ENCODE data around the gene CYBB.

The CYBB gene

GRCh38 chrX:37844622-37845021 is 64.8 kb downstream of the CYBB start:
- DNase-seq (ENCODE audit: low read depth), result no peak

GRCh38 chrX:37846141-37846540 is 66.3 kb downstream of the CYBB start:
- DNase-seq (ENCODE audit: low read depth), result no peak

DNA sequence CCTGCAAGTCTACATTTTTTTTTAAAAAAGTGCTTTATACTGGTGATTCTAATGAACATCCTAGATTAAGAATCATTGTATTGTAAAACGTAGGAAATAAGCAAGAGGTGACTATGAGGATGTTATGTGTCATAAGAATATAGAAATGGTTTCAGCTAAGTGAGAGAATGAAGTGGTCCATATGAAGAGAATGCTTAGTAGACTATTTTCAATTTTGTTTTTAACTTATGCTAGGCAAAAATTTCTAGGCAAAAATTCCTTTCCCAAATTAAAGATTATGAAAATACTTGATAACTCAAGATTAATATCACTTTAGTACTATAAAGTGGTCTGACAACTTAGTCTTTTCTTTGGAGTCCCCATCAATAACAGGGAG is 66.7 kb downstream of the CYBB start:
- no peak for DNase-seq (ENCODE audit: low read depth)

DNA sequence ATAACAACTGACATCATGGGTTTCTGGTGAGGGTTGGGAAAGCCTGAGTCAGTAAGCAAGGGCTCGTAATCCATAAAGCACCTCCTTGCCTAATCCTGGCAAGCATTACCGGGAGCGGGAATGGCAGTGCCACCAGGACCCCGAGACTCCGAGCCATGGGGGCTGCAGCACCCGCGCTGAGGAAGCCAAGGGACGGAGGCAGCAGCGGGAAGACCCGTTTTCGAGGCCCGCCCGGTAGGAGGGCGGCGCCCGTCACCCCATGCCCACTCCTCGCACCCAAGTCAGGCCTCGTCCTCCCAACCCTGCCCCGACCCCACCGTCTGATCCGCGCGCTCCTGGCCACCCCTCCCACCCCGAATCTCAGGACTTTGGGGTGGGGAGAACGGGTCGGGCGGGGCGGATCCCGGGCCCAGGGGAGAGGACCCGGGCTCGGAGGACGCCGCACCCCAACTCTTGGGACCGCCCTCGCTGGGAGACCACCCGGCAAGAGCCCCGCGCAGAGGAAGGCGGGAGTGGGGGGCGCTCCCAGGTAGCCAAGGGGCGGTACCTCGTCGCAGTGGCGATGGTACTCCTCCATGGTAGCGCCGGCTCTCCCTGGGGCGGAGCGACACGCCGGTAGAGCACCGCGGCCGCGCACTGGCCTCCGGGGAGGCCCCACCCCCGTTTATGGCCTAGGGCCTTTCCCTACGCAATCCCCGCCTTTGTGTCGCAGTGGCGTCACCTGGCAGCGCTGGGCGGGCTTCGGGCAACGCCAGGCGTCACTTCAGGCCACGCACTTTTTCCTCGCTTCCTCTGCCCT is 67.3 kb downstream of the CYBB start, which contains the start of gene DYNLT3:
TSS of gene DYNLT3 (minus strand) at position 638 of the 799 bp plus-strand sequence. CDS start at position 577, 61 bp downstream.
- peak; percentile 39 for DNase-seq (ENCODE audit: low read depth)

DNA sequence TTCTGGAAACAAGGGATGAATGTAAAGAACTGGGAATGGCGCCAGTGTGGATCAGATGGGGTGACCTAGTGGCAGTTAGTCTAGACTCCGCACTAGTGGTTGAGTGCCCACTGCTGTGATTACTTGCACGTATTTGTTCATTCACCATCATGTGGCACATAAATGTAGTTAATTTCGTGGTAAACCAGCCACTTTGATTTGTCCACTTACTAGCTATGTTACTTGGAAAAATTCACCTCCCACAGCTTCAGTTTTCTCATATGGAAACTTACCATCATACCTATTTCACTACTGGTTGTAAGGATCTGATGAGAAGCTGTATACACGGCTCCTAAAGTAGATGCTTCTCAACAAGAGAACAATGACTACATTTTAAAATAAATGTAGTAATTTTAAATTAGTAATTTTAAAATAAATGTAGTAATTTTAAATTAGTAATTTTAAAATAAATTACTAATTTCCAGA is 67.9 kb downstream of the CYBB start:
- no peak for DNase-seq (ENCODE audit: low read depth)

DNA sequence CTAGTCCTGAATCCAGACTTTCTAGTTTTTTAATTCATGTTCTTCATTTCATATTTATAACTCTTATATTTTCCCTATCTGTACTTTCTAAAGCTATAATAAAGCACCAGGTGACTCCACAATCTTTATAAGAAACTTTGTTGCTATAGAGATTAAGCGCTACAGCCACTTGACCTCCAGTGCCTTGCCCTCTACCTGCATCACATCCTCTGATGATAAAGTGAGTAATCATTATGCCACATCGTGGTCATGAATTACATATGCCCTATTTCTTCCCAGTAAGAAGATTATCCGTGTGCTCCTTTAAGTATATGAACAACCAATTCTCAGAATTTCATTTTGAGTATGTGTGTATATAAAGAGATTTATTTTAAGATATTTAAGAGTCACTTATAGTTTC is 74.3 kb downstream of the CYBB start:
- no peak for DNase-seq (ENCODE audit: low read depth)

DNA sequence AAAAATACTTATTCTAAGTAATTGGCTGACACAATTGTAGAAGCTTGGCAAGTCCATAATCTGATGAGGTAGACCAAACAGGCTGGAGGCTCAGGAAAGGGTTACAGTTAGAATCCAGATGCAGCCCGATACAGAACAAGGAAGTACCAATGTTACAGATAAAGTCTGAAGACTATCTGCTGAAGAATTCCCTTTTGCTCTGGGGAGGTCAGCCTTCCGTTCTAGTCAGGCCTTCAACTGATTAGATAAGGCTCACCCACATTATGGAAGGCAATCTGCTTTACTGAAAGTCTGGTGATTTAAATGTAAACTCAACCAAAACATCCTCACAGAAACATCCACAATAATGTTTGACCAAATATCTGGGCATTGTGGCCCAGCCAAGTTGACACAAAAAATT is 74.9 kb downstream of the CYBB start:
- DNase-seq (ENCODE audit: low read depth), result no peak

GRCh38 chrX:37860721-37861120 is 80.9 kb downstream of the CYBB start:
- no peak for DNase-seq (ENCODE audit: low read depth)

- no peak for DNase-seq (ENCODE audit: low read depth)
Measured at GRCh38 chrX:37862851-37863250, 83.0 kb downstream of the CYBB start.
